ENCODE results near the gene PROX1. TPM values are rescaled to one million over a fixed set of nuclear protein-coding genes. Genes with fewer than 3 reads are reported as not detected.

The PROX1 gene
- total and polyA plus RNA-seq, 2 of the 4 experiments (the other 2 are of a cell fraction): under 0.01 to 0.02 TPM

DNA sequence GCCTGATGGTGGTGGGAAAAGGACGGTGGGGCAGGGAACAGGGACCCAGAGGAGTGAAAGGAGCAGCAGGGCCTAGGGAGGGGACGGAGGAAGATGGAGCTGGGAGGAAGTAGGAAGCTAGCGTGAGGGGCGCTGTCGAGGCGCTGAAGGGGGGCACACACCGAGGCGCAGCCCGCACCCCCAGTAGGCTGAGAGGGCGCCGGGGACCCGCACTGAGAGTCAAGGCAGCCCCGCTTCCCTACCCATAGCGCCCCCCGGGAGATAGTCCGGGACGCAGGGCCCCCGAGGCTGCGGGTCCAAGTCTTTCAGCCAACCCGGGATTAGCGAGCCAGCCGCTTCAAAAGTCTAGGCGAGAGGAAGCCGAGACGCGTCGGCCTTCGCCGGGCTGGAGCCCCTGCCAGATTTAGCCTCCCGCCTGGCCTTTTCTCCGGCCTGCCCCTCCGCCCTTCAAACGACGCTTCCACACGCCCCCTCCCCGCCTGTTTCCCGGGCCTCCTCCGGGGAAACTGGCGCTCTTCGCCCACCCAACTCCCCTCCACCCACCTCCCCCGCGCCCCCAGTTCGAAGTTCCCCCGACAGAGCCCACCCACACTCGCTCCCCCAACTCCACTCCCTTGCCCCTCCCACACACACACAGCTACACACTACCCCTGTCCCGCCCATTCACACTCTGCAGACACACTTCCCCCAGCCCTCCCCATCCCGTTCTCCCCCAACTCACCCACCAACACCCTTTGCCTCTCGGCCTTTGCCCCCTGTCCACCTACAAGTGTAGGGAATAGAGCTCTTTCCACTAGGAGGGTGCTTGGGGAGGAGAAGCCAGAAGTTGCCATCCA is 7.8 kb upstream of the PROX1 start:
- H3K79me1 ChIP-seq (ENCODE audit: low read depth in 1 of 2, low read length in 2 of 2): no peaks in the 10 kb centered on the region
- CTCF ChIA-PET: no interaction called here
- H2BK5ac ChIP-seq (ENCODE audit: low read depth, low read length, poor library complexity, severe bottlenecking): no peak overlapping the region
- no TSS peak for BruUV-seq (replicated peaks)
- H4K91ac ChIP-seq (ENCODE audit: insufficient read depth, low read depth, low read length): no peak overlapping the region
- no peak overlapping the region for H3K4ac ChIP-seq (ENCODE audit: low read depth, low read length)
- H3K18ac ChIP-seq (ENCODE audit: low read depth, low read length): no peak overlapping the region
- H3K23ac ChIP-seq (ENCODE audit: low read depth, low read length): no peak overlapping the region
- no peak overlapping the region for H3K27ac ChIP-seq (ENCODE audit: insufficient read depth, low read length)
- H4K20me1 ChIP-seq (ENCODE audit: insufficient read depth, low read length): no peaks in the 10 kb centered on the region
- no peak overlapping the region for H2BK120ac ChIP-seq (ENCODE audit: low read depth, low read length)
- no peak overlapping the region for H2AK9ac ChIP-seq (replicated peaks; ENCODE audit: low read depth, low read length, poor library complexity)
- H2AK5ac ChIP-seq (ENCODE audit: low read depth, low read length): no peak overlapping the region
- H3K9ac ChIP-seq (ENCODE audit: low read depth, low read length): no peak overlapping the region
- H3K4me3 ChIP-seq (ENCODE audit: insufficient read depth, low read depth, low read length): no peak overlapping the region
- no peak overlapping the region for H2AFZ ChIP-seq (replicated peaks; ENCODE audit: low read length, poor library complexity)
- WGBS, 2 experiments (ENCODE audit: extremely low coverage in 2 of 2, insufficient read length in 1 of 2): 8% methylated on average over 17 of the region's 48 CpGs; no CpG with 5 or more reads in 1 of the 2 experiments
- no peak for TF ChIP-seq FOS (IDR thresholded peaks at IDR 0.05; ENCODE audit: low read depth, low read length)
- TF ChIP-seq MXI1 (IDR thresholded peaks at IDR 0.05; ENCODE audit: borderline replicate concordance, low read depth, low read length): no peak
- TF ChIP-seq BHLHE40 (IDR thresholded peaks at IDR 0.05; ENCODE audit: low read depth, low read length): no peak
- no peak for TF ChIP-seq RCOR1 (IDR thresholded peaks at IDR 0.05; ENCODE audit: insufficient replicate concordance, low read length)
- TF ChIP-seq CHD1 (IDR thresholded peaks at IDR 0.05; ENCODE audit: low read depth, low read length): no peak
- TF ChIP-seq SMC3 (IDR thresholded peaks at IDR 0.05; ENCODE audit: low read depth, low read length): no peak
- H3K9me3 ChIP-seq (ENCODE audit: control insufficient read depth, insufficient read depth, low read length): 0 out of 2 replicates have a peak, but pooled peaks cover 3% of the 10 kb centered on the region
- H2BK15ac ChIP-seq (ENCODE audit: low read depth, low read length): no peak overlapping the region
- H2BK20ac ChIP-seq (ENCODE audit: low read depth, low read length): no peak overlapping the region
- peaks cover 54% of the 10 kb centered on the region for H3K27me3 ChIP-seq (ENCODE audit: control insufficient read depth, insufficient read depth, low read length)
- dilution Hi-C loops (cut with HindIII; ENCODE audit: low sequenced_read_pairs, unreplicated experiment): no loop called here
- H3K14ac ChIP-seq (replicated peaks; ENCODE audit: low read depth, low read length): no peak overlapping the region
- H3K4me1 ChIP-seq (ENCODE audit: control insufficient read depth, insufficient read depth, low read length): no peaks in the 10 kb centered on the region
- H4K8ac ChIP-seq (ENCODE audit: low read depth in 2 of 2, low read length in 2 of 2): no peak overlapping the region
- POLR2A ChIA-PET (ENCODE audit: unreplicated experiment): no interaction called here
- H3K4me2 ChIP-seq (ENCODE audit: low read depth, low read length): no peak overlapping the region
- ATAC-seq (ENCODE audit: low read depth) (no peak), DNase-seq (no peak)
- H3K9me1 ChIP-seq (ENCODE audit: insufficient read depth, low read length): no peaks in the 10 kb centered on the region
- H3K56ac ChIP-seq (ENCODE audit: extremely low read depth, insufficient read depth, low read length): no peak overlapping the region
- no peak overlapping the region for H4K5ac ChIP-seq (ENCODE audit: low read depth, low read length)
- intact Hi-C loops (cut with micrococcal nuclease): no loop called here
- no peaks in the 10 kb centered on the region for H3K36me3 ChIP-seq (ENCODE audit: control insufficient read depth, insufficient read depth, low read length)
- in situ Hi-C loops (cut with MboI; ENCODE audit: low sequenced_read_pairs): no loop called here

Measured in IMR-90 (cell line).